IPS-15b (cell line): Measurements from ENCODE around the gene SCART1.
"Not testable (repeated sequence)": the region's sequence is repeated elsewhere in the genome, so short reads cannot be mapped to it uniquely, and the experiment has no call there.

ENCODE experiments used
- H3K27me3 ChIP-seq: one replicate; pipeline ENCODE4 v1.6.1; 2013; ENCODE audit warnings: low read length; ENCODE audit not compliant: control insufficient read depth, insufficient read depth
- H3K36me3 ChIP-seq: one replicate; pipeline ENCODE4 v1.6.1; 2013; ENCODE audit warnings: low read length; ENCODE audit not compliant: control insufficient read depth, insufficient read depth
- H3K4me1 ChIP-seq: one replicate; pipeline ENCODE4 v1.6.1; 2013; ENCODE audit warnings: mild to moderate bottlenecking, low read length; ENCODE audit not compliant: control insufficient read depth, insufficient read depth
- H3K4me3 ChIP-seq: one replicate; pipeline ENCODE4 v1.5.1; 2013; ENCODE audit warnings: low read depth, low read length
- H3K9ac ChIP-seq: one replicate; pipeline ENCODE4 v1.6.1; 2013; ENCODE audit warnings: low read depth, mild to moderate bottlenecking, low read length
- H3K9me3 ChIP-seq: one replicate; pipeline ENCODE4 v1.6.1; 2013; ENCODE audit warnings: mild to moderate bottlenecking, low read length; ENCODE audit not compliant: control insufficient read depth, insufficient read depth

Gene SCART1

GRCh38 chr10:133453516-133454203 is at the start of gene SCART1:
TSS of gene SCART1 (plus strand) at chr10:133453945. CDS start at chr10:133453998, 53 bp downstream.
- peaks cover 16% of the 10 kb centered on the region for H3K9me3 ChIP-seq
- no peak within 1 kb of the TSS for H3K4me3 ChIP-seq
- no peaks in the 10 kb centered on the region for H3K4me1 ChIP-seq
- no peaks in the 10 kb centered on the region for H3K36me3 ChIP-seq
- no peaks in the 10 kb centered on the region for H3K27me3 ChIP-seq
- no peak within 1 kb of the TSS for H3K9ac ChIP-seq

GRCh38 chr10:133405272-133405671 is 48.5 kb upstream of the SCART1 start:
- no peak overlapping the region for H3K4me3 ChIP-seq
- no peaks in the 10 kb centered on the region for H3K9me3 ChIP-seq
- no peak overlapping the region for H3K9ac ChIP-seq
- H3K4me1 ChIP-seq, result no peaks in the 10 kb centered on the region
- peaks cover 20% of the 10 kb centered on the region for H3K36me3 ChIP-seq
- no peaks in the 10 kb centered on the region for H3K27me3 ChIP-seq

GRCh38 chr10:133405844-133406527 is 47.8 kb upstream of the SCART1 start:
- Histone ChIP-seq H3K36me3 (peaks cover 20% of the 10 kb centered on the region), H3K9ac (no peak overlapping the region), H3K4me1 (no peaks in the 10 kb centered on the region), H3K4me3 (no peak overlapping the region), H3K9me3 (no peaks in the 10 kb centered on the region), H3K27me3 (no peaks in the 10 kb centered on the region)

- no peaks in the 10 kb centered on the region for H3K9me3 ChIP-seq
- H3K4me3 ChIP-seq, result no peak overlapping the region
- H3K36me3 ChIP-seq, result no peaks in the 10 kb centered on the region
Measured at GRCh38 chr10:133411523-133412380, 42.0 kb upstream of the SCART1 start.

GRCh38 chr10:133412381-133412711 is 41.4 kb upstream of the SCART1 start:
- no peak overlapping the region for H3K4me3 ChIP-seq
- H3K9me3 ChIP-seq, result no peaks in the 10 kb centered on the region
- H3K4me1 ChIP-seq, result no peaks in the 10 kb centered on the region
- H3K36me3 ChIP-seq, result no peaks in the 10 kb centered on the region
- no peaks in the 10 kb centered on the region for H3K27me3 ChIP-seq
- H3K9ac ChIP-seq, result no peak overlapping the region

More at GRCh38 chr10:133411523-133412380, 42.0 kb upstream of the SCART1 start:
- Histone ChIP-seq H3K9ac (no peak overlapping the region), H3K4me1 (no peaks in the 10 kb centered on the region), H3K27me3 (no peaks in the 10 kb centered on the region)

GRCh38 chr10:133414401-133414800 is 39.3 kb upstream of the SCART1 start:
- not testable (repeated sequence) for H3K9me3 ChIP-seq, H3K9ac ChIP-seq, H3K4me3 ChIP-seq, H3K36me3 ChIP-seq, H3K27me3 ChIP-seq, H3K4me1 ChIP-seq

- H3K27me3 ChIP-seq, result no peaks in the 10 kb centered on the region
- no peaks in the 10 kb centered on the region for H3K9me3 ChIP-seq
- H3K4me3 ChIP-seq, result no peak overlapping the region
- H3K9ac ChIP-seq, result no peak overlapping the region
- H3K4me1 ChIP-seq, result no peaks in the 10 kb centered on the region
- H3K36me3 ChIP-seq, result peaks cover 17% of the 10 kb centered on the region
Measured at GRCh38 chr10:133415752-133416151, 38.0 kb upstream of the SCART1 start.

- Histone ChIP-seq H3K4me1 (no peaks in the 10 kb centered on the region), H3K9me3 (no peaks in the 10 kb centered on the region), H3K9ac (no peak overlapping the region), H3K27me3 (no peaks in the 10 kb centered on the region), H3K36me3 (peaks cover 20% of the 10 kb centered on the region), H3K4me3 (no peak overlapping the region)
Measured at GRCh38 chr10:133418289-133418993, 35.3 kb upstream of the SCART1 start.

- Histone ChIP-seq H3K4me3 (no peak overlapping the region), H3K9ac (no peak overlapping the region), H3K27me3 (no peaks in the 10 kb centered on the region), H3K4me1 (no peaks in the 10 kb centered on the region), H3K36me3 (peaks cover 20% of the 10 kb centered on the region), H3K9me3 (no peaks in the 10 kb centered on the region)
Measured at GRCh38 chr10:133419211-133419950, 34.4 kb upstream of the SCART1 start.

GRCh38 chr10:133420028-133420427 is 33.7 kb upstream of the SCART1 start:
- no peaks in the 10 kb centered on the region for H3K9me3 ChIP-seq
- peaks cover 20% of the 10 kb centered on the region for H3K36me3 ChIP-seq
- no peak overlapping the region for H3K4me3 ChIP-seq
- H3K9ac ChIP-seq, result no peak overlapping the region
- no peaks in the 10 kb centered on the region for H3K27me3 ChIP-seq
- H3K4me1 ChIP-seq, result no peaks in the 10 kb centered on the region

- Histone ChIP-seq H3K4me3 (no peak overlapping the region), H3K9me3 (no peaks in the 10 kb centered on the region), H3K27me3 (no peaks in the 10 kb centered on the region), H3K9ac (no peak overlapping the region), H3K36me3 (peaks cover 20% of the 10 kb centered on the region), H3K4me1 (no peaks in the 10 kb centered on the region)
Measured at GRCh38 chr10:133420579-133420978, 33.2 kb upstream of the SCART1 start.
